ENCODE measurements around the gene VSIG10. TPM values are rescaled to one million over a fixed set of nuclear protein-coding genes. Genes with fewer than 3 reads are reported as not detected.

The VSIG10 gene
- total and polyA plus RNA-seq, 2 of the 13 experiments (the other 11 are each of a cell fraction or from before 2014, with no cell fraction given), result 25.6 to 42.5 TPM

DNA sequence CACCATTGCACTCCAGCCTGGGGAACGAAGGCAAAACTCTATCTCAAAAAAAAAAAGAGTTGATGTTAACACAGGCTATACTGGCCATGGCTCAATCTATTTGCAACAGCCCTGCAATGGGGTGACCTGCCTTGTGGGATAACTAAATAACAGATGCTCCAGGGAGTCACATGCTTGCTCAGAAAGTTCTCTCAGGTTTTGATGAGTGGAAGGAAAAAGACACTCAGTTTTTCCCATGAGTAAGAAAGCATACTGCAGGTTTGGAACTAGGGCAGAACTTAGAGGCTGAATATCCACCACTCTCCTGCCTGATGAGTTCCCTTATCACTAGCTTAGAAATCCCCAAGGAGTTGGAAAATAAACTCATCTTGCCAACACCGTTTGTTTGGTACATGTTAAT lies 59.7 kb downstream of the VSIG10 start:
- BruUV-seq (replicated peaks), result no TSS peak
- Histone ChIP-seq H3K9ac (ENCODE audit: insufficient read depth, low read depth, low read length) (no peak overlapping the region), H3K36me3 (replicated peaks in 1 of 2; ENCODE audit: control insufficient read depth in 1 of 2, insufficient read depth in 2 of 2, low read length in 2 of 2) (peaks cover 17 to 33% of the 10 kb centered on the region in 2 experiments), H4K20me1 (ENCODE audit: insufficient read depth, low read length) (no peaks in the 10 kb centered on the region), H3K27me3 (ENCODE audit: control insufficient read depth in 1 of 2, insufficient read depth in 2 of 2, low read length in 2 of 2) (no peaks in the 10 kb centered on the region), H3K27ac (ENCODE audit: extremely low read length, insufficient read depth, low read length) (peak overlapping the region; percentile 43), H3K4me3 (replicated peaks in 1 of 3; ENCODE audit: insufficient read depth in 1 of 3, low read depth in 2 of 3, low read length in 3 of 3) (no peak overlapping the region), H2AFZ (ENCODE audit: low read length) (no peak overlapping the region), H3K9me3 (ENCODE audit: low read length) (no peaks in the 10 kb centered on the region), H3K79me2 (ENCODE audit: insufficient read depth, low read length) (no peaks in the 10 kb centered on the region), H3K4me2 (ENCODE audit: low read depth, low read length) (no peak overlapping the region), H3K4me1 (ENCODE audit: insufficient read depth, low read length) (peaks cover 11% of the 10 kb centered on the region)
- ATAC-seq, result no peak
- POLR2A ChIA-PET, result interaction anchor here (1.3 kb wide), 1 partner anchor 9 kb away, joined by 5 read pairs; no protein-coding TSS in a partner anchor
- 98% methylated on average over 2 of the region's 2 CpGs for WGBS (ENCODE audit: low lambda C conversion rate)
- CTCF ChIA-PET (ENCODE audit: low intra/inter-chr PET ratio, low total read pairs), result no interaction called here
- intact Hi-C loops (cut with micrococcal nuclease; ENCODE audit: unreplicated experiment), result no loop called here
- DNase-seq (ENCODE audit: low spot score), result no peak
- FAIRE-seq, result no peak
- in situ Hi-C loops (cut with HindIII; ENCODE audit: extremely low pct_ligation_motif_present, low pct_unique_long_range_greater_than_20kb), result no loop called here
- TF ChIP-seq, protein P1, sequence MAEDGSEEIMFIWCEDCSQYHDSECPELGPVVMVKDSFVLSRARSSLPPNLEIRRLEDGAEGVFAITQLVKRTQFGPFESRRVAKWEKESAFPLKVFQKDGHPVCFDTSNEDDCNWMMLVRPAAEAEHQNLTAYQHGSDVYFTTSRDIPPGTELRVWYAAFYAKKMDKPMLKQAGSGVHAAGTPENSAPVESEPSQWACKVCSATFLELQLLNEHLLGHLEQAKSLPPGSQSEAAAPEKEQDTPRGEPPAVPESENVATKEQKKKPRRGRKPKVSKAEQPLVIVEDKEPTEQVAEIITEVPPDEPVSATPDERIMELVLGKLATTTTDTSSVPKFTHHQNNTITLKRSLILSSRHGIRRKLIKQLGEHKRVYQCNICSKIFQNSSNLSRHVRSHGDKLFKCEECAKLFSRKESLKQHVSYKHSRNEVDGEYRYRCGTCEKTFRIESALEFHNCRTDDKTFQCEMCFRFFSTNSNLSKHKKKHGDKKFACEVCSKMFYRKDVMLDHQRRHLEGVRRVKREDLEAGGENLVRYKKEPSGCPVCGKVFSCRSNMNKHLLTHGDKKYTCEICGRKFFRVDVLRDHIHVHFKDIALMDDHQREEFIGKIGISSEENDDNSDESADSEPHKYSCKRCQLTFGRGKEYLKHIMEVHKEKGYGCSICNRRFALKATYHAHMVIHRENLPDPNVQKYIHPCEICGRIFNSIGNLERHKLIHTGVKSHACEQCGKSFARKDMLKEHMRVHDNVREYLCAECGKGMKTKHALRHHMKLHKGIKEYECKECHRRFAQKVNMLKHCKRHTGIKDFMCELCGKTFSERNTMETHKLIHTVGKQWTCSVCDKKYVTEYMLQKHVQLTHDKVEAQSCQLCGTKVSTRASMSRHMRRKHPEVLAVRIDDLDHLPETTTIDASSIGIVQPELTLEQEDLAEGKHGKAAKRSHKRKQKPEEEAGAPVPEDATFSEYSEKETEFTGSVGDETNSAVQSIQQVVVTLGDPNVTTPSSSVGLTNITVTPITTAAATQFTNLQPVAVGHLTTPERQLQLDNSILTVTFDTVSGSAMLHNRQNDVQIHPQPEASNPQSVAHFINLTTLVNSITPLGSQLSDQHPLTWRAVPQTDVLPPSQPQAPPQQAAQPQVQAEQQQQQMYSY (CRISPR knock-in tag; IDR thresholded peaks at IDR 0.05), result no peak
- TF ChIP-seq ZNF557 (CRISPR knock-in tag; IDR thresholded peaks at IDR 0.05), result no peak
- no peak for TF ChIP-seq PBX3 (CRISPR knock-in tag; IDR thresholded peaks at IDR 0.05; ENCODE audit: borderline replicate concordance)
